ENCODE results near the gene SMG6.

SMG6 gene

DNA sequence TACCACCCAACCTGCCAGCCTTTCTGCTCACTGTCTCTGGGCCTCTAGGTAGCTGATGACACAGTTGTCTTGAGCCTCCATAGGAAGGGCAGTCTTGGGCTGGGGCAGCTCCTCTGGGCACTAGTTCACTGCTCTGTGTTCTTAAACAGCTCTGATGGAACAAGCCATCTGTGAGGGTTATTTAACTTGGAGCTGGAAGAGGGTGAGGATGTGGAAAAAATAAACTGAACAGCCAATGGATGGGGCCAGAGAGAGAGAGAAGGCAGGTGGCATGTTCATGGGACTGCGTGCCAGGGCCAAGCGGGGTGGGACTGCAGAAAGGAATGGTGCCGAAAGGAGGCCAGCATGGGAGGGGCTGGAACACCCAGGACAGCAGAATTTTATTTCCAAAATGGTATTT, 196.1 kb downstream of the SMG6 start:
- Mint-ChIP-seq H3K36me3 (ENCODE audit: low read depth) (peaks cover 7% of the 10 kb centered on the region), H3K9me3 (no peaks in the 10 kb centered on the region), H3K4me1 (ENCODE audit: low read depth) (peaks cover 26% of the 10 kb centered on the region), H3K27me3 (ENCODE audit: low read depth) (no peaks in the 10 kb centered on the region), H3K27ac (no peak overlapping the region), H3K4me3 (no peak overlapping the region)

- H3K9me3 Mint-ChIP-seq = no peaks in the 10 kb centered on the region
- H3K27ac Mint-ChIP-seq = peak overlapping the region; percentile 34
Measured at GRCh38 chr17:2107050-2107449, 196.5 kb downstream of the SMG6 start.

DNA sequence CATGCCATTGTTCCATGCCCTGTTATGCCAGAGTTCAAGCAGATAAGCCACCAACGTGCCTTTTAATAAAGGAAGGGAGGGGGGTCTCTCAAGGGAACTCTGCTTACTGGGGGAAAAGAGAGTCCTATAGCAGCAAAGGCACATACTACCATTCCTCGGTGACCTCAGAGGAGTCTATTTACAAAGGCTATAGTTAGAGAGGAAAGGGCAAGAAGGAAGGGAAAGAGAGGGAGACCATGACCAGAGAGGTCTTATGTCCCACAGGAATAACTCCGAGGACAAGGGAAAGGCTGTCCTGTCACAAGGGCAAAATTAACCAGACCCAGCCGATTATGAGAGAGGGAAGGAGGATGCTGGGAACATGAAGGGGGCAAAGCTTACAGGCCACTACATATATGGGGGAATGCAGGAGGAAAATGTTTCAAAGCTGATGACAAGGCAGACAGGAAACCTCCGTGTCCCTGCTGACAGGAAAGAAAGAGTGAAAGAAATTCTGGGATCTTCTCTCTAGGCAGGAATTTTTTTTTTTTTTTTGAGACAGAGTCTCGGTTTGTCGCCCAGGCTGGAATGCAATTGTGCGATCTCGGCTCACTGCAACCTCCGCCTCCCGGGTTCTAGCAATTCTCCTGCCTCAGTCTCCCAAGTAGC, 197.2 kb downstream of the SMG6 start:
- H3K9me3 Mint-ChIP-seq = no peaks in the 10 kb centered on the region
- H3K36me3 Mint-ChIP-seq (ENCODE audit: low read depth) = peaks cover 7% of the 10 kb centered on the region
- no peak overlapping the region for H3K4me3 Mint-ChIP-seq
- no peak overlapping the region for H3K27ac Mint-ChIP-seq
- no peaks in the 10 kb centered on the region for H3K27me3 Mint-ChIP-seq (ENCODE audit: low read depth)
- peaks cover 28% of the 10 kb centered on the region for H3K4me1 Mint-ChIP-seq (ENCODE audit: low read depth)

More at GRCh38 chr17:2107050-2107449, 196.5 kb downstream of the SMG6 start:
- Mint-ChIP-seq H3K4me1 (ENCODE audit: low read depth) (peaks cover 26% of the 10 kb centered on the region), H3K27me3 (ENCODE audit: low read depth) (no peaks in the 10 kb centered on the region), H3K36me3 (ENCODE audit: low read depth) (peaks cover 7% of the 10 kb centered on the region), H3K4me3 (no peak overlapping the region)

DNA sequence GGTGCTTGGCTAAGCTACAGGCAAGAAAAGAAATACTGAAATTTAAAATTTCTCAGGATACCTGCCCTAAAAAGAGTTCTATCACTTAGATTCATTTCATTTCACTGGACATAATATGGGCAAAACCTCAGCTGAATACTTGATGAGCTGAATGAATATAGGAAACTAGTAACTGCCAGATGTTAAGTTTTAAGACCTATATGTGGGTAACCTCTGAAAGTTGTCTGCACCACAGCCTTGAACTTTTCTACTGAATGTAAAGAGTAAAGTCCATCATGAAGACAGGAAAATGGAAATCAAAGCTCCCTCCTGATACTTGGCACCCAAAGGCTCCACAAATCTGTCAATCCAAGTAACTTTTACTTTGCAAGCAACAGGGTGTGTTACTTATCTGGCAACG, 197.9 kb downstream of the SMG6 start:
- Mint-ChIP-seq H3K4me1 (ENCODE audit: low read depth) (peaks cover 33% of the 10 kb centered on the region), H3K36me3 (ENCODE audit: low read depth) (peaks cover 7% of the 10 kb centered on the region), H3K4me3 (no peak overlapping the region), H3K27me3 (ENCODE audit: low read depth) (no peaks in the 10 kb centered on the region), H3K9me3 (no peaks in the 10 kb centered on the region), H3K27ac (no peak overlapping the region)

DNA sequence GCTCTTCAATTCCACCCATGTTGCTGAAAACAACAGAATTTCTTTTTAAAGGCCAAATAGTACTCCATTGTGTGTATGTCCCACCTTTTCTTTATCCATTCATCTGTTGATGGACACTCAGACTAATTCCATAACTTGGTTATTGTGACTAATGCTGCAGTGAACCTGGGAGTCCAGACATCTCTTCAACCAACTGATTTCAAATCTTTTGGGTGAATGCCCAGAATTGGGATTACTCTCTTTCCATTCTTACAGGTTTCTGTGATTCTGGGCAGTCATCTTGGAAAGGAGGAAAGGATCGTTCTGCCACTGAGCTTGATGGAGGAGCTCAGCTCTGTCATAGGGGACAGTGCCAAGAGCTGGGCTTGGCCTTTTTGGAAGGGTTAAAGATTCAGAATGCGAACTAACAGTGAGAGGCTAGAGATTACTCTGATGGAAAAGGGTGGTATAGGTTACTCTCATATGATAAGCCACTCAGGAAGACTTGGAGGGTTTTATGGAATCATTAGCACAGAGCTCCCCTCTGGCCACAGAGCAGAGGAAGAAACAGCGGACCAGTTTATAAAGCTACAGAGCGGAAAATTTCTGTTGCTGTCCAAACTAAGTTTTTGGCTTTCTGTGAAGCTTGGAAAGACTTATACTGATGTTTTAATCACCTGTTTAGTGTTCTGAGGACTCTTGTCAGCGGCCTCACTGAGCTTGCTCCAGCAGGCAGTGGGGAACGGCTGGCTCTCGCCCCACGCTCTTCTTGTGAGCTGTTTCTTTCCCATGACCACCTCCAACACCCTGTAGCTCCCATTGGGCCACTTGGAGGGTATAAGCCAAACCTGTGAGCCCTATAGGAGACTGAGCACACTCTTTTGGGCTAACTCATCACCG, 200.4 kb downstream of the SMG6 start:
- H3K9me3 Mint-ChIP-seq = no peaks in the 10 kb centered on the region
- peaks cover 34% of the 10 kb centered on the region for H3K4me1 Mint-ChIP-seq (ENCODE audit: low read depth)
- H3K27ac Mint-ChIP-seq = no peak overlapping the region
- no peak overlapping the region for H3K4me3 Mint-ChIP-seq
- H3K27me3 Mint-ChIP-seq (ENCODE audit: low read depth) = no peaks in the 10 kb centered on the region
- peaks cover 7% of the 10 kb centered on the region for H3K36me3 Mint-ChIP-seq (ENCODE audit: low read depth)

- H3K9me3 Mint-ChIP-seq = no peaks in the 10 kb centered on the region
- peak overlapping the region; percentile 27 for H3K4me3 Mint-ChIP-seq
- peaks cover 42% of the 10 kb centered on the region for H3K4me1 Mint-ChIP-seq (ENCODE audit: low read depth)
- H3K36me3 Mint-ChIP-seq (ENCODE audit: low read depth) = peaks cover 7% of the 10 kb centered on the region
- H3K27me3 Mint-ChIP-seq (ENCODE audit: low read depth) = no peaks in the 10 kb centered on the region
- H3K27ac Mint-ChIP-seq = peak overlapping the region; percentile 67
Measured at GRCh38 chr17:2101448-2102257, 201.9 kb downstream of the SMG6 start.

DNA sequence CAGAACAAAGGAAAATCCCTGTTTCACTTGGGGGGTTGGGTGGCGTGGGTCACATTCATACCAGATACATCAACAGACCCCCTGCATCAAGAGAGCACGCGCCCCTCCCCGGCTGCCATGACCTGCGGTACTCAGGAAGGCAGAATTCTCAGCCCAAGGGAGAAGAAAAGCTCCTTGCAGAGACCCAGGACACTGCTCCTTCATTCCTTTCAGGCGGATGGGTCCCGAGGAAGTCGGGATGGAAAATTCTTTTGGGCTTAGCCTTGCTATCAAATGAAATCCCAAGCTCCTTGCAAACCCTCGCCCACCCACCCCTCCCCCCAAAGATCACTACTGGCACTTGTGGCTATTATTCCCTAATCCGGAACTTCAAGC, 208.1 kb downstream of the SMG6 start:
- Mint-ChIP-seq H3K4me3 (no peak overlapping the region), H3K27ac (no peak overlapping the region), H3K36me3 (ENCODE audit: low read depth) (peaks cover 13% of the 10 kb centered on the region), H3K9me3 (no peaks in the 10 kb centered on the region), H3K27me3 (ENCODE audit: low read depth) (no peaks in the 10 kb centered on the region), H3K4me1 (ENCODE audit: low read depth) (peaks cover 34% of the 10 kb centered on the region)

- H3K27ac Mint-ChIP-seq = no peak overlapping the region
- H3K36me3 Mint-ChIP-seq (ENCODE audit: low read depth) = peaks cover 13% of the 10 kb centered on the region
- H3K27me3 Mint-ChIP-seq (ENCODE audit: low read depth) = no peaks in the 10 kb centered on the region
- no peaks in the 10 kb centered on the region for H3K9me3 Mint-ChIP-seq
- H3K4me1 Mint-ChIP-seq (ENCODE audit: low read depth) = peaks cover 38% of the 10 kb centered on the region
- no peak overlapping the region for H3K4me3 Mint-ChIP-seq
Measured at GRCh38 chr17:2094891-2095535, 208.6 kb downstream of the SMG6 start.

GRCh38 chr17:2093349-2093748, 210.2 kb downstream of the SMG6 start:
- H3K4me3 Mint-ChIP-seq = no peak overlapping the region
- H3K27ac Mint-ChIP-seq = peak overlapping the region; percentile 62
- no peaks in the 10 kb centered on the region for H3K27me3 Mint-ChIP-seq (ENCODE audit: low read depth)
- H3K36me3 Mint-ChIP-seq (ENCODE audit: low read depth) = peaks cover 14% of the 10 kb centered on the region
- H3K4me1 Mint-ChIP-seq (ENCODE audit: low read depth) = peaks cover 50% of the 10 kb centered on the region
- no peaks in the 10 kb centered on the region for H3K9me3 Mint-ChIP-seq

DNA sequence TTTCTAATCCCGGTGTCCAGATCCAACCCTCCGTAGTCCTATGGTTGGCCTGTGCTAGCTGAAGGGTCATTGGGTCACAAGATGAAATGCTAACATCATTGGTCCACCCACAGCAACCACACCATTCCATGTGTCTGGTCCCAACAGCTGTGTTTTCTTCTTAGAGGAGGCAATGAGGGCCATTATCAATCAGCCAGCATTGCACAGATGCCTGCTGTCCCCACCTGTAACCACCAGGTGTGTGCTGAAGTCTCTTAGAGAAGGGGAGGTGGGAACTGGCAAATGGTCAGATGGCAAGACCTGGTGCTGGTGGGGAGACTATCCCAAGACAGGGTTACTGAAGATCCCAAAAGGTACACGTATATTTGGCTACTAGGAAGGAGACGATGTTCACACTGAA, 211.3 kb downstream of the SMG6 start:
- Mint-ChIP-seq H3K36me3 (ENCODE audit: low read depth) (peaks cover 14% of the 10 kb centered on the region), H3K9me3 (no peaks in the 10 kb centered on the region), H3K4me3 (peak overlapping the region; percentile 26), H3K27me3 (ENCODE audit: low read depth) (no peaks in the 10 kb centered on the region), H3K27ac (peak overlapping the region; percentile 23), H3K4me1 (ENCODE audit: low read depth) (peaks cover 50% of the 10 kb centered on the region)

- no peaks in the 10 kb centered on the region for H3K27me3 Mint-ChIP-seq (ENCODE audit: low read depth)
- peak overlapping the region; percentile 95 for H3K27ac Mint-ChIP-seq
Measured at GRCh38 chr17:2090804-2091534, 212.6 kb downstream of the SMG6 start.

GRCh38 chr17:2090210-2090641, 213.4 kb downstream of the SMG6 start:
- peaks cover 61% of the 10 kb centered on the region for H3K4me1 Mint-ChIP-seq (ENCODE audit: low read depth)

More at GRCh38 chr17:2090804-2091534, 212.6 kb downstream of the SMG6 start:
- Mint-ChIP-seq H3K4me3 (peak overlapping the region; percentile 93), H3K9me3 (no peaks in the 10 kb centered on the region), H3K36me3 (ENCODE audit: low read depth) (peaks cover 14% of the 10 kb centered on the region), H3K4me1 (ENCODE audit: low read depth) (peaks cover 58% of the 10 kb centered on the region)

DNA sequence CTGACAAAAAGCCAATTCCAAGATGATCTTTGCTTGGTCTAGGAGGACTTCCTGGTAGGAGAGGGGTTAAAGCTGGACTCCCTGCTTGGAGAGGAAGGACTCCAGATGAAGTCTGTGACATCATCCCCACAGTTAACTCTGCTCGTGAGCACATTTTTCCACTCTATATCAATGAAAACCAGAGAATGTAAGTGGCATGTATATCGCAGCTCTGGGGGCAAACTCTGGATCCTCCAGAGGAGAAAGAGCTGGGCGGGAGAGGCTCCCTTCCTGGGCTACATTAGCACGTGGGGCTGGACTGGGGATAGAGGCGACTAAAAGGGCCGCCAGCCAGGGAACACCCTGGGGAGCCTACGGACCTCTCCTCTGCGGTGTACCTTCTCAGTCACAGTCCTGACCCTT, 214.6 kb downstream of the SMG6 start:
- H3K36me3 Mint-ChIP-seq (ENCODE audit: low read depth) = peaks cover 20% of the 10 kb centered on the region
- peak overlapping the region; percentile 95 for H3K27ac Mint-ChIP-seq
- no peaks in the 10 kb centered on the region for H3K27me3 Mint-ChIP-seq (ENCODE audit: low read depth)
- peaks cover 70% of the 10 kb centered on the region for H3K4me1 Mint-ChIP-seq (ENCODE audit: low read depth)
- no peaks in the 10 kb centered on the region for H3K9me3 Mint-ChIP-seq
- peak overlapping the region; percentile 93 for H3K4me3 Mint-ChIP-seq

More at GRCh38 chr17:2090210-2090641, 213.4 kb downstream of the SMG6 start:
- H3K27me3 Mint-ChIP-seq (ENCODE audit: low read depth) = no peaks in the 10 kb centered on the region
- H3K27ac Mint-ChIP-seq = peak overlapping the region; percentile 95
- no peaks in the 10 kb centered on the region for H3K9me3 Mint-ChIP-seq
- peaks cover 14% of the 10 kb centered on the region for H3K36me3 Mint-ChIP-seq (ENCODE audit: low read depth)
- H3K4me3 Mint-ChIP-seq = peak overlapping the region; percentile 93

Data from T-helper 1 cell treated with Interleukin-12 subunit alpha and Interleukin-12 subunit beta and Interleukin-4 antibody, amounts not matched to agents 30 μg/mL and 1 μg/mL, for 36 hours (primary cell).